HG02678 (cell line): ENCODE data around the gene ULK4.
"Not testable (repeated sequence)": the region's sequence is repeated elsewhere in the genome, so short reads cannot be mapped to it uniquely, and the experiment has no call there.

Experiments
- ATAC-seq: cut with Tn5 transposase; IDR thresholded peaks from one replicate; pipeline ENCODE4 v1.9.1; 2021; ENCODE audit warnings: mild to moderate bottlenecking, moderate library complexity; ENCODE audit not compliant: unreplicated experiment

ULK4 gene

GRCh38 chr3:41583014-41583413, 378.9 kb downstream of the ULK4 start:
- no peak for ATAC-seq

GRCh38 chr3:41581700-41582099, 380.2 kb downstream of the ULK4 start:
- ATAC-seq = peak; percentile 97

DNA sequence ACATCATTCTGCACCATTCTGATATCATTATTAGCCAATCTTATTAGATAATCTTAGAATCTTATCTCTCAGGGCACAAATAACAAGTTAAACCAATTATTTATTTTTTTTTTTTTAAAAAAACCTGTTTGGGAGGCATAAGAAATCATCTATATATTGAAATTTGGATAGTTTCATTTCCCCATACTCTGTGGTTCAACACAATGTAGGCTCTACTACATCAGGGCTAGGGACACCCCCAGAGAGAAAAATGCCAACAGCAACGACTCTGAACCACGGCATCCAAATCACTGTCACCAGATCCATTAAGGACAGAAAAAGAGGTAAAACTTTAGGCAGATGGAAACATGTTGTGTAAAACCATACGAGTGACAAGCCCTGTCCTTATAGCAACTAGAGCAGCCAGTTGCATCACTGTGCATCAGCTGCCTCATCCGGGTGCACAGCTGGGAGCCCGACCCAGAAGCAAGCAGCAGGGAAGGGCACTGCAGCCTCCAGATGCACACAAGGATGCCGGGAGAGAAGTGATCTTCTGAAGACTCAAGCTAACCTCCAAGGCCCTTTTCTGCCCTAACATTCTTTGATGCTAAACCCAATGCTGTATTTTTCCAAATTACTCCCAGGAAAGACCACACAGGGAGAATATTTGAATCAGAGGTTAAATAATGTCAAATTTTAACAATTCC, 381.5 kb downstream of the ULK4 start:
- ATAC-seq = no peak

DNA sequence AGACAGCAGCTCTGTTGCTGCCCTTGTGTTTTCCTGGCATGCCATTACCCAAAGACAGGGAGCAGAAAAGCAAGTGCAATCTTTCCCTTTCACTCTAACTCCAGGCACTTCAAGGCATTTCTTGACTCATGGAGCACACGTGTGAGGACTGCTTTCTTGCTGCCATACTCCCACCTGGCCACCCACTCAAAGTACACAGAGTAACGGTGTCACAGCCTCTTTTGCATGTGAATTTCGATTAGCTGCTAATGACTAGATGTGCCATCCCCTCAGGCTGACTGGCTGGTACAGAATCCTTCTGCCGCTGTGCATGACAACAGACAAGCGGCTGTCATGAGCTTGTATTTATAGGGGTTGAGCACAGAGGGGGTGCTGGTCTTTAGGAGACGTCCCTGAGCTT, 382.0 kb downstream of the ULK4 start:
- ATAC-seq = no peak

DNA sequence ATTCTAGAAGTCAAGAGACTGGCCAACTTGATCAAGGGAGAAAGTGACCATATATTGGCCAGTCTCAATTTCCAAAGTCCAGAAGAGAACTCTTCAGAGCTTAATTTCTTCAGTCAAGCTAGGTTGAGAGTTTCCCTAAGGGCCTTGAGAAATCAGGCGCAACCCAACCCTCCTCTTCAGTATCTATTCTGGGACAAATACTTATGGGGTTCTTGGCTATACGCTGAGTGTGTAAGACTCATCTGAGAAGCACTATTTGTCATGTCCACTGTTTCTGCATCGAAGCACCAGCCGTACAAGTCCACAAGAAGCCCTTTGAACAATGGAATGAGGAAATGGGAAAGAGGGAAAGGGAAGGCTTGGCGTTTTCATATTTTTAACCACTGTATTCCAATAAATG, 383.1 kb downstream of the ULK4 start:
- ATAC-seq = no peak

- ATAC-seq = no peak
These were observed 386.2 kb downstream of the ULK4 start for GRCh38 chr3:41575724-41576123.

GRCh38 chr3:41574900-41575299, 387.0 kb downstream of the ULK4 start:
- no peak for ATAC-seq

GRCh38 chr3:41573591-41573990, 388.3 kb downstream of the ULK4 start:
- ATAC-seq = no peak

DNA sequence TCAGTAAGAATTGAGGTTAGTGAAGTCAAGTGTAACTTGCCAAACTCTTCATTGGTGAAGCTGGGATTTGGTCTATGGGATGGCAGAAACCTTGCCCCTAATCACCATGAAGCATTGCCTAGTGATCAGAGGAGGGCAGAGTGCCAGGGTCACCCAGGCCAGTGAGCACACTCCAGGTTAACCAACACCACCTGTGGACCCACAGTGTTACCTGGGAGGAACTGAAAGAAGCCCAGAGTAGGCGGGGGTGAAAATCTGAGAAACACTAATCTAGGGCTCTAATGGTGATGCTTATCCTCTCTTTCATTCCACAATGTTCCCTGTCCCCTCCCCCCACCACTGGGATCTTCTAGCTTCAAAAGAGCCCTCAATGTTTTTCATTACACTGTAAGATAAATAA, 389.8 kb downstream of the ULK4 start:
- no peak for ATAC-seq

- no peak for ATAC-seq
These were observed 392.1 kb downstream of the ULK4 start for GRCh38 chr3:41569632-41570305.

- ATAC-seq = no peak
These were observed 395.9 kb downstream of the ULK4 start for GRCh38 chr3:41565948-41566514.

DNA sequence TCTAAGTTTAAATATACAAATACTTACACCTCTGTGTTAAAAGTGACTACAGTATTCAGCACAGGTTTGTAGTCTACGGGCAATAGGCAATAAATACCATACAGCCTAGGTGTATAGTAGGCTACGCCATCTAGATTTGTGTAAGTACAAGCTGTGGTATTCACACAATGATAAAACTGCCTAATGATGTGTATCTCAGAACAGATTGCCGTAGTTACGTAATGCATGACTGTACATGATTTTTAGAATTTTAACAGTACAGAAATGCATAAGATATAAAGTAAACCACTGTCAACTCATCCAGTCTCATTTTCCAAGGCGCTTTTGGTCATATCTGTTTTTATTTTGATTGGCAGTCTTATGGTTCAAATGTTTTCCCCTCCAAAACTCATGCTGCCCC, 396.9 kb downstream of the ULK4 start:
- ATAC-seq = no peak

- ATAC-seq = not testable (repeated sequence)
These were observed 405.7 kb downstream of the ULK4 start for GRCh38 chr3:41556245-41556644.

DNA sequence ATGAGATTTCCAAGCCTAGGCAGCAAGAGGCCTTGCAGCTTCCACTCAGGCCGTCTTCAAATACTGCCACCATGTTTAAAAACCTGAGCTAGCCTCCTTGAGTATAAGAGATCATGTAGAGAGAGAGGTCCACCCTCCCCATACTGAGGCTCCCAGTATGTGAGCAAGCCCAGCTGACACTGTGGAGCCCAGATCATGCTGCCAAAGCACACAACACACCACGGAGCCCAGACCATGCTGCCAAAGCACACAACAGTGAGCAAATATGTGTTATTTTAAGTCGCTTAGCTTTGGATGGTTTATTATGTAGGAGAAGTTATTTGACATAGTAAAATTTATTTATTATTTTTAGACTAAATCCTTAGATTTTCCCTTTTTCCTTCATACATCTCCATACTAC, 428.9 kb downstream of the ULK4 start:
- no peak for ATAC-seq

DNA sequence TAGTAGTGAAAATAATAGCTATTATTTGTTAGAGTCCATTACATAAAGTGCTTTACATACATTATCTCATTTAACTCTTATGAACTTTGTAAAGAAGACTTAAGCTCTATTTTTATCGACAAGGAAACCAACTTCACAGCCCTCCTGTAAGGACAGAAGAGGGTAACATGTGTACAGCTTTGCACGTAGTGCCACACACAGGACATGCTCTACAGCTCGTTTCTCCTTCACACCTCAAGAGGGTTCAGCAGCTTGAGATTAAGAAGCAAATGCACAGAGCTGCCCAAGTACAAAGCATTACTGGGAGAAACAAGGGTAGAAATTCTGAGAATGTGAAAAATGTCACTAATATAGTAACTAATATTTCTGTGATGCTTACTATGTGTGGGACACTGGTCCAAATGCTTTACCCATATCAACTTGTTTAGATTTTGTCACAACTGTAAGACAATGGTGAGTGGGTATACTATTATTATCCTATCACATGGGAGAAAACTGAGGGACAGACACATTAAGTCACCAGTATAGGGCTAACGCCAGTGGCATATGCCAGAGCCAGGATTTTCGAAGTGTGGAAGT, 434.8 kb downstream of the ULK4 start:
- ATAC-seq = no peak

DNA sequence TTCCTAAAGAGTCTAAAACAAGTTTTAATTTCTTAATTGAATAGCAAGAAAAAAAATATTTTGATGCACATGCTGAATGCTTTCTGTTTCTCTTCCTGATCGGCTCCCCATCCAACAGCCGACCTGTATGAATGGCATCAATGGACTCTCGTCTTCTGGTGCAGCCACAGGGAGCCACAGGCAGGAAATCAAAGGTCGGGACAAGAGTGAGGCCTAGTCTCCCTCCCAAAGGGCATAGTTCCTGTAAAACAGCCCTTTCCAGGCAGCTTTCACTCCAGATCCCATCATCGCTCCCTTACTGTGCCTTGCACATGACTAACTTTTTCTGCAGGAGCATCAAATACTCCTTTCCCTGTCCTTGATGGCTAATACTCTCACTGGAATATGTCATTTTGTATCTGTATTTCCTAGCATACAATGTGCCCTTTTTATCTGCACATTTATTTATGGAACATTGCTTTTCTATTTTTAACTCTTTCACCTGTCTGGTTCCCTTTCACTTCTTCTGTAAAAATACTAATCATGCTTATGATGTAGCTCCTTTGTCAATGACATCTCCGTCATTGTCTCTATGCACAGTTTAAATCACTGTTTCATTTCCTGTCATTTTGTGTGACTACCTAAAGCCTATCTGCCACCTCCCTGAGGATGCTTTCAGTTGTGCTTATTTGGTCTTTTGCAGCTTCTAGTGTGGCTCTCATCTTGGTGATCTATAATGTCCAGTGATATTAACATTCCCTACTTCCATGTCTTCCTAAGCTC, 436.4 kb downstream of the ULK4 start:
- no peak for ATAC-seq

GRCh38 chr3:41523897-41524296, 438.0 kb downstream of the ULK4 start:
- ATAC-seq = no peak

GRCh38 chr3:41522612-41523011, 439.3 kb downstream of the ULK4 start:
- ATAC-seq = no peak

- no peak for ATAC-seq
These were observed 440.8 kb downstream of the ULK4 start for GRCh38 chr3:41521010-41521655.

DNA sequence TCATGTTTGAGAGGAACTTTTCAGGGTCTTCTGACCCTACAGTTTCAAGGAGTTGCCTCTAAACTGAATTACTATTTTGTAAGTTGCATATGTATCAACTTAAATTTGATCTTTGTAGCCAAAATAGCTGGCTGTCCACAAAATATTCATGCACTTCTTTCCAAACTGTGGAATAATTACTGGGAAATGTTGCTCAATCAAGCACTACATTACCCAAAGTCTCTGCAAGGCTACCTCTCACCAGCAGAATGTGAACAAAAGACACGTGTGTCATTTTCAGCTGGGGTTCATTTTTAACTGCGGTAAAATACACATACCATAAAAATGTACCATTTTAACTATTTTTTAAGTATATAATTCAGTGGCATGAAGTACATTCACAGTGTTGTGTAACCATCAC, 442.2 kb downstream of the ULK4 start:
- no peak for ATAC-seq

- ATAC-seq = no peak
These were observed 443.3 kb downstream of the ULK4 start for GRCh38 chr3:41518626-41519025.
